ENCODE measurements around the gene MAGEE2.
"Not testable (repeated sequence)": the region's sequence is repeated elsewhere in the genome, so short reads cannot be mapped to it uniquely, and the experiment has no call there.

Gene MAGEE2, protein sequence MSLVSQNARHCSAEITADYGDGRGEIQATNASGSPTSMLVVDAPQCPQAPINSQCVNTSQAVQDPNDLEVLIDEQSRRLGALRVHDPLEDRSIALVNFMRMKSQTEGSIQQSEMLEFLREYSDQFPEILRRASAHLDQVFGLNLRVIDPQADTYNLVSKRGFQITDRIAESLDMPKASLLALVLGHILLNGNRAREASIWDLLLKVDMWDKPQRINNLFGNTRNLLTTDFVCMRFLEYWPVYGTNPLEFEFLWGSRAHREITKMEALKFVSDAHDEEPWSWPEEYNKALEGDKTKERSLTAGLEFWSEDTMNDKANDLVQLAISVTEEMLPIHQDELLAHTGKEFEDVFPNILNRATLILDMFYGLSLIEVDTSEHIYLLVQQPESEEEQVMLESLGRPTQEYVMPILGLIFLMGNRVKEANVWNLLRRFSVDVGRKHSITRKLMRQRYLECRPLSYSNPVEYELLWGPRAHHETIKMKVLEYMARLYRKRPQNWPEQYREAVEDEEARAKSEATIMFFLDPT

DNA sequence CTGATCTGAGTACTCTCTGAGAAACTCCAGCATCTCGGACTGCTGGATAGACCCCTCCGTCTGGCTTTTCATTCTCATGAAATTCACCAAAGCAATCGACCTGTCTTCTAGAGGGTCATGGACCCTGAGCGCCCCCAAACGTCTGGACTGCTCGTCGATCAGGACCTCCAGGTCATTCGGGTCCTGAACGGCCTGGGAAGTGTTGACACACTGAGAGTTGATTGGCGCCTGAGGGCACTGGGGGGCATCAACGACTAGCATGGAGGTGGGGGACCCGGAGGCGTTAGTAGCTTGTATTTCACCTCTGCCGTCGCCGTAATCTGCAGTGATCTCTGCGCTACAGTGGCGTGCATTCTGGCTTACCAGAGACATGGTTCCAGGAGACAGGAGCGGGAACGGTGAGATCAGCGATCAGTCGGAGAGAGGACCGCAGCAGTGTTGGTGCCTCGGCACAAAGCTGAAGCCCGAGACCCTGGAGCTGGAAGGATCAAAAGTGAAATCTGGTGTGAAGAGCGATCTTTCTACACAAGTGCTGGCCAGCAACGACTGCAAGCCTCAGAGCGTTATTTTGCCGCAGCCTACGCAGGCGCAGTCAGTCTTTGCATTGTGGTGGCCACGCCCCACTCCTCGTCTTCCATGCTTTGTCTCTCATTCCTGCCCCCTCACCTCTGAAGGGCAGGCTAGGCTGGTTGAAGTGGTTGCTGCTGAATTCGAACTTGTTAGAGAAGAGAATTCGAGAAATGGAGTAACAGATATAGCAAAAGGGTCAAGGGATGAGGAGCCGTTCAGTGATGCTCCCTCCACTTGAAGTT, at the start of gene MAGEE2:
TSS of gene MAGEE2 (minus strand) at position 575 of the 812 bp plus-strand sequence. CDS start at position 372, 203 bp downstream.
- no peak for DNase-seq (ENCODE audit: low read depth)

DNA sequence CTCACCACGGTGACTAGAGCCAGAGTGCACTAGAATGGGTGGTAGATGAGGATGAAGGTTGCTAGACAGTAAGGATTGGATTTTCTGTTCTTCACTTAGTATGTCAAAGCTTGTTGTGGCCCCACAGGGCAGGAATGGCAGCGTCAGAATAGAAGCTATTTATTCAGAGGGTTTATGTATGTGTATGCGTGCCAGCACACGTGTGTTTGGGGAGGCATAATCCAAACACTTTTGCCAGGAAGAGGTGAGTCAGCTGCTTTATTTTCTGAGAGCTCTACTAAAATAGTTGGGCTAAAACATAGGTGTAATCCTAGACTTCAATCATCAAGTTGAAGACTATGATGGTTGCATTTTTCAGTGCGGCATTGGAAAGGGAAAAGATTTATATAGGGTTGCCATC, 1.2 kb upstream of the MAGEE2 start:
- DNase-seq (ENCODE audit: low read depth), result no peak

GRCh38 chrX:75781611-75782010, 3.4 kb downstream of the MAGEE2 start:
- no peak for DNase-seq (ENCODE audit: low read depth)

GRCh38 chrX:75768063-75768462, 17.0 kb downstream of the MAGEE2 start:
- DNase-seq (ENCODE audit: low read depth), result not testable (repeated sequence)

GRCh38 chrX:75748431-75748830, 36.6 kb downstream of the MAGEE2 start:
- DNase-seq (ENCODE audit: low read depth), result no peak

DNA sequence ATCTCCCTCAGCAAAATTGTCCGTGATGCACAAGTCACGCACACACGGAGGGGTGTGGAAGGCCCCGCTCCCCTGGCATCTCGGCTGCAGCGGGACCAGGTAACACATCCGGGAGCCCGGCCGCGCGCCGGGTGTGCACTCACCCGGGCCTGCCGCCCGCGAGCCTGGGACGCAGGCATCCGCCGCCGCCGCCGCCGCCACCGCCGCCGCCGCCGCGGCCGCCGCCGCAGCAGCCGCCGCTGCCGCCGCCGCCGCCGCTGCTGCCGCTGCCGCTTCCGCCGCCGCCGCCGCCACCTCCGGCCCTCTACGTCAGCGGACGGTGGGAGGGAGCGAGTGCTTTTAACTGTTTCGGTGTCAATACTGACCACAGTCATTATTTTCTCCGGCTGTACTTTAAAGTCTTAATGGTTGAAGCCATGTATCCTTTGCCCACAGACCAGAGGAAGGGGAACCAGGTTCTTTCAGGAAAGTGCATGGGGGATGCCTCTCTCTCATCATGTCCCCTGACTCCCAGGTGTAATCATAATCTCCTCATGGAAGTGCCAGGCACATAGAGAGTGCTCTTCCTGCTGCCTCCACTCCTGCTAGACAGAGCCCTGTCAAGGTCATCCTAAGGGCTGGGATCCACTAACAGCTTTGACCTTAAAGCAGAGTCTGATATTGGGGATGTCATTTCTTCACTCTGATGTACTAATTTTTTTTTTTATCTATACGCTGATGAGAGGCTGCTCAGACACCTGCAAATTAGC, 38.0 kb downstream of the MAGEE2 start:
- peak; percentile 36 for DNase-seq (ENCODE audit: low read depth)

Measured in iris pigment epithelial cell (primary cell).